Stimulated activated CD4-positive, alpha-beta T cell treated with anti-CD3 and anti-CD28 coated beads, Interleukin-15, amount 100 ng/mL, for 24 hours (primary cell): Measurements from ENCODE around the gene SLC10A6.

ENCODE experiments used
- DNase-seq: peaks from one replicate; pipeline ENCODE4 v3.0.0-alpha.2; 2020

The SLC10A6 gene

GRCh38 chr4:86846921-86847320 lies 2.3 kb downstream of the SLC10A6 start:
- no peak for DNase-seq

- DNase-seq: no peak
These were observed 3.6 kb downstream of the SLC10A6 start for GRCh38 chr4:86845593-86845992.

GRCh38 chr4:86841309-86841708 lies 7.9 kb downstream of the SLC10A6 start:
- no peak for DNase-seq

- DNase-seq: no peak
These were observed 8.3 kb downstream of the SLC10A6 start for GRCh38 chr4:86840858-86841257.

- no peak for DNase-seq
These were observed 11.3 kb downstream of the SLC10A6 start for GRCh38 chr4:86837691-86838503.

GRCh38 chr4:86835677-86836076 lies 13.5 kb downstream of the SLC10A6 start:
- DNase-seq: no peak

- no peak for DNase-seq
These were observed 14.3 kb downstream of the SLC10A6 start for GRCh38 chr4:86834901-86835300.

GRCh38 chr4:86833615-86834014 lies 15.6 kb downstream of the SLC10A6 start:
- DNase-seq: no peak

- no peak for DNase-seq
These were observed 17.7 kb downstream of the SLC10A6 start for GRCh38 chr4:86831262-86832130.

GRCh38 chr4:86825511-86825910 lies 23.7 kb downstream of the SLC10A6 start:
- no peak for DNase-seq

- DNase-seq: no peak
These were observed 27.0 kb downstream of the SLC10A6 start for GRCh38 chr4:86822136-86822535.

GRCh38 chr4:86821151-86821550 lies 28.0 kb downstream of the SLC10A6 start:
- DNase-seq: no peak

- no peak for DNase-seq
These were observed 29.6 kb downstream of the SLC10A6 start for GRCh38 chr4:86819561-86819960.

GRCh38 chr4:86818841-86819240 lies 30.3 kb downstream of the SLC10A6 start:
- DNase-seq: no peak

GRCh38 chr4:86818211-86818610 lies 31.0 kb downstream of the SLC10A6 start:
- no peak for DNase-seq

GRCh38 chr4:86816501-86817273 lies 32.5 kb downstream of the SLC10A6 start:
- DNase-seq: no peak

GRCh38 chr4:86815653-86816052 lies 33.5 kb downstream of the SLC10A6 start:
- no peak for DNase-seq

GRCh38 chr4:86810847-86811246 lies 38.3 kb downstream of the SLC10A6 start:
- DNase-seq: no peak

GRCh38 chr4:86809809-86810208 lies 39.4 kb downstream of the SLC10A6 start:
- DNase-seq: no peak

- no peak for DNase-seq
These were observed 58.1 kb downstream of the SLC10A6 start for GRCh38 chr4:86791126-86791525.

GRCh38 chr4:86788826-86789225 lies 60.4 kb downstream of the SLC10A6 start:
- DNase-seq: no peak

GRCh38 chr4:86778175-86778574 lies 71.0 kb downstream of the SLC10A6 start:
- DNase-seq: no peak

GRCh38 chr4:86775061-86775460 lies 74.1 kb downstream of the SLC10A6 start:
- DNase-seq: no peak
